GM21723 (cell line): ENCODE measurements around the gene MINDY4.
A peak's percentile ranks its signal among the peaks of the same experiment; 100 is the strongest.

ENCODE experiments used
- ATAC-seq: cut with Tn5 transposase; IDR thresholded peaks from one replicate; pipeline ENCODE4 v1.9.1; 2021; ENCODE audit warnings: mild to moderate bottlenecking, moderate library complexity; ENCODE audit not compliant: unreplicated experiment

MINDY4 gene

DNA sequence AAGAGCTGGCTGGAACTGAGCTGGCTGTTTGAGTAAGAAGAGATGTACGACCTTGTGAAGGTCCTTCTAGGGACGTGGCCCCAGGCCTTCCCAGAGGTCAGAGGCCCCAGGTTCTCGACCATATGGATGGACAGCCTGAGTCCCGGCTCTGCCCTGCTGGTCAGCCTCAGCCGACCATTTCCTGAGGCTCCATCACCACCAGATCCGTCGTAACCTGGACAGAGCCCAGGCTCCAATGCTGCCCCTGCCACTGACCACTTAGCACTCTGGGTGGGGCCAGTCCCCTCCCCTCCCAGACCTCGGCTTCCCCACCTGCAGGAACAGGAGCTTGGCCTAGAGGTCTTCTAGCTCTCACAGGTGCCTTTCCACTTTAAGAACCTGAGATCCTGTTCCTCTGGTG is 29.9 kb upstream of the MINDY4 start:
- ATAC-seq: no peak

DNA sequence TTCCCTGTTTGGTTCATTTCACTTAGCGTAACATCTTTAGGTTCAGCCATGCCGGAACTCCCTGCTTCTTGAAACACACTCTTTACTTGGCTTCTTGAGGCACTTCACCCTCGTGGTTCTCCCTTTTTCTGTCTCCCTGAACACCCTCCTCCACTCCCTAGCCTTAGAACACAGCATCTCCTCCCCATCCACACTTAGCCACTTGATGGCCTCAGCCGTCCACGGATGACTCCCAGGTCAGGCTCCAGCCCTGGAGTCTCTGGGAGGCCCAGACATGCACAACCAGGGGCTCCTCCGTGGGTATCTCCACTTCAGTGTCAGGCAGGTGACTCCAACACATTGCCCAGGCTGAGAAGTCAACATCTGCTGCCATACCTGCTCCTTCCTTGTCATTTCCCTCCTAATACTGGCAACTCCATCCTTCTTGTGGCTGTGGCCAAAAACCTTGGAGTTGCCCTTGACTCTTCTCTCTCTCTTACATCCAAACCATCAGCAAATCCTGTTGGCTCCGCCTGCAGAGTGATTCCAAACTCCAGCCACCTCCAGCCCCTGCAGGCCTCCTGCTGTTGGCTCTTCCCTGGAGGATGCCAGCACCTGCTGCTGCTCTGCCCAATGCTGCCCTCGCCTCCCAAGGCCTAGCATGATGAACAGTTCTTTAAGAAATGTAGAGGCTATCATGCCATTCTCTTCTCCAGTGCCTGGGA is 27.7 kb upstream of the MINDY4 start:
- ATAC-seq: no peak

GRCh38 chr7:30744075-30744417 is 27.2 kb upstream of the MINDY4 start:
- ATAC-seq: no peak

DNA sequence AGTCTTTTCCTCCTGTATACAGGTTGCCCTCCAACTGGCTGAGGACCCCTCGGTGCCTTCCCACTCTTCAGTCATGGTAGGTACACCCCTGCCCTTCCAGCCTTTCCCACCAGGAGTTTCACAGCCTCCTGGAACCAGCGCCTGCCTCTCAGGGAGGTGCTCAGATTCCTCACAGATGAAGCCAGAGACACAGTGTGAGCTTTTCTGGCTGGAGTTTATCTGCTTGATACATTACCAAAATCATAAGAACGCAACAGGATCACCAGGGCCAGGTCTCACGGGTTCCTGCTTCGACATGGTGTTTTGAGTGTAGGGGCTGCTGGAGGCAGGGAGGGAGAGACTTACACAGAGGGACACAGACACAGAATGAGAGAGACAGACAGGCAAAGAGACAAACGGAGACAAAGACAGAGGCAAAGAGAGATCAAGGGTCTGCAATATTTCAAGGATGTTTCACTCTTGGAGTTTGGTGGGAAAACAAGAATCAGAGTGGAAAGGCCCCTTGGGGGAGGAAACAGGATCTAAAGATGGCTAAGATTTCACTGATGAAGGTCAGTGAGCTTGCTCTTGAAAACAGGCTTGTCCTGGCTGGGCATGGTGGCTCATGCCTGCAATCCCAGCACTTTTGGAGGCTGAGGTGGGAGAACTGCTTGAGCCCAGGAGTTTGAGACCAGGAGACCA is 25.8 kb upstream of the MINDY4 start:
- no peak for ATAC-seq

DNA sequence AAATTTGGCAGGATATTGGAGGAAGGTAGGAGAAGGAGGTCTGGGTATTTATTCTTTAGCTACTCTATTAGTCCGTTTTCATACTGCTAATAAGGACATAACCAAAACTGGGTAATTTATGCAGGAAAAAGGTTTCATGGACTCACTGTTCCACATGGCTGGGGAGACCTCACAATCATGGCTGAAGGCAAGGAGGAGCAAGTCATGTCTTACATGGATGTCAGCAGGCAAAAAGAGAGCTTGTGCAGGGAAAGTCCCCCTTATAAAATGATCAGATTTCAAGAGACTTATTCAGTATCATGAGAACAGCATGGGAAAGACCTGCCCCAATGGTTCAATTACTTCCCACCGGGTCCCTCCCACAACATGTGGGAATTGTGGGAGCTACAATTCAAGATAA is 21.2 kb upstream of the MINDY4 start:
- no peak for ATAC-seq

GRCh38 chr7:30750683-30751650 is 20.2 kb upstream of the MINDY4 start:
- no peak for ATAC-seq

GRCh38 chr7:30751696-30752273 is 19.4 kb upstream of the MINDY4 start, which contains the start of gene INMT:
Gene INMT, plus strand, starts transcription at chr7:30752135. Its CDS starts 16 bp downstream, at chr7:30752151.
- no peak for ATAC-seq

GRCh38 chr7:30752484-30752883 is 18.7 kb upstream of the MINDY4 start:
- no peak for ATAC-seq

DNA sequence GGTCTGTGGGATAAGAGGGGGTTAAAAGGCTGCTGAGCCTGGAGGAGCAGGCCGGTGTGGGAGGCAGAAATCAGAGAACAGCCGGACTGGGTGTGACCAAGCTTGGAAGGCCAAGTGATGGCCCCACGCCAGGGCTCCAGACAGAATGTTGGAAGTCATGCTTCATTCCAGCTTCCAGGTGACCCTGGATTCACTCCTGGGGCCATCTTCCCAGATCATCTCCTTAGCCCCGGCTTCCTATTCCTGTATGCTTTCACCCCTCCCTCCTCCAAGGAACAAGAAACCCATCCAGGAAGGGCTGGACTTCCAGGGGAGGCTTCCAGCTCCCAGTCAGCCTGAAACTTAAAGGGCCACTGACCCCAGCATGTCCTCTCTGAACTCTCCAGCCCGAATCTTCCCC is 18.2 kb upstream of the MINDY4 start:
- no peak for ATAC-seq

DNA sequence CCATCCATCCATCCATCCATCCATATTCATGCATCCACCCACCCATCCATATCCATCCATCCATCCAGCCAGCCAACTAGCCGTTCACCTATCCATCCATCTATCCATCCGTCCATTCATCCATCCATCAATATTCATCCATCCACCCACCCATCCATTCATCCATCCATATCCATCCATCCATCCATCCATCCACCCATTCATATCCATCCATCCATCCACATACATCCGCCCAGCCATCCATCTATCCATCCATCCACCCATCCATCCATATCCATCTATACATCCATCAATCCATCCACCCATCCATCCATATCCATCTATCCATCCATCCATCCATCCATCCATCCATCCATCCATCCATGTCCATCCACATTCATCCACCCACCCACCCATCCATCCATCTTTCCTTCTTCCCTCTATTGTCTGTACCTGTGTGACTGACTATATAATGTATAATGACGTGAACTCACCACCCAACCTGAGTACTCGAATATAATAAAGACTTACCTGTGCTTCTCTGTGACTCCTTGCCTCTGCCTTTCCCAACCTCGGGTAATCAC is 16.8 kb upstream of the MINDY4 start:
- ATAC-seq: no peak

DNA sequence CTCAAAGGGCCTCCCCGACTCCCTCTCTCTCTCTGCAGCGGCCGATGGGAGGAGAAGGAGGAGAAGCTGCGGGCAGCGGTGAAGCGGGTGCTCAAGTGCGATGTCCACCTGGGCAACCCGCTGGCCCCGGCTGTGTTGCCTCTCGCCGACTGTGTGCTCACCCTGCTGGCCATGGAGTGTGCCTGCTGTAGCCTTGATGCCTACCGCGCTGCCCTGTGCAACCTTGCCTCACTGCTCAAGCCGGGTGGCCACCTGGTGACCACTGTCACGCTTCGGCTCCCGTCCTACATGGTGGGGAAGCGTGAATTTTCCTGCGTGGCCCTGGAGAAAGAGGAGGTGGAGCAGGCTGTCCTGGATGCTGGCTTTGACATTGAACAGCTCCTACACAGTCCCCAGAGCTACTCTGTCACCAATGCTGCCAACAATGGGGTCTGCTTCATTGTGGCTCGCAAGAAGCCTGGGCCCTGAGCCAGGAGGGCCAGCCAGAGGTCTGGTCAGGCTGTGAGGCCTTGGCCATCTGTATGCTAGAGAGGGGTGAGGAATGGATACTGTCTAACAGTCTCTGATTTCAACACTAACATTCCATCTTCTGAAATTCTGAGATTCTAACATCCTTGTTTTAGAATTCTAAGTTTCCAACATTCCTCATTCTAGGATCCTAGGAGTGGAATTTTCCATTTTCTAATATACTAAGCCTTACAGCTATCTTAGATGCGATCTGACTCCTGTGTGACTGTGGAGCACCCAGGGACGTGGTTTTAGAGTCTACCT is 15.6 kb upstream of the MINDY4 start:
- no peak for ATAC-seq

- ATAC-seq: no peak
These were observed 13.9 kb upstream of the MINDY4 start for GRCh38 chr7:30757342-30757692.

DNA sequence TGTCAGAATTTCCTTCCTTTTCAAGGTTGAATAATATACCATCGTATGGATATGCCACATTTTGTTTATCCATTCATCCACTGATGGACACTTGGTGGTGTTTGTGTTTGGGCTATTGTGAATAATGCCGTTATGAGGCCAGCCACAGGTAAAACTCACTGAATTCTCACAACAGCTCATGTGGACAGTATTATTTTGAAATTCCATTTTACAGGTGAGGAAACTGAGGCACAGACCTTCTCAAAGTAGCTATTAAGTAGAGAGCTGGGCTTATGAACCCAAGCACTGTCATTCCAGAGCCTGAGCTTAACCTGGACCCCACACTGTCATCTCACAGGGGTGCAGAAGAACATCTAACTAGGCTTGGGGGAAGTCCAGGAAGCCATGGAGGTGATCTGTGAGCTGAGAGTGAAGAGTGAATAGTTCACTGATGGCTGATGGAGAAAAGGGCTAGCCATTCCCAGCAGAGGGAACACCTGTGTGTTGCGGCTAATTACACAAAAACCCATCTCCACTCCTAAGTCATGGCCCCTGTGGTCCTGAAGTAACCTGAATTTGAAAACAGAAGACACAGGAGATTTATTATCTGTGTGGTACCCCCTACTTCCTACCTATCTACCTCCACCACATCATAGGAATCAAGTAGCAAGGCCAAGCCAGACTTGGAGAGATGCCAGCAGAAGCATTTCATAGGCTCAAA is 10.6 kb upstream of the MINDY4 start:
- no peak for ATAC-seq

GRCh38 chr7:30761214-30762156 is 9.7 kb upstream of the MINDY4 start:
- no peak for ATAC-seq

- ATAC-seq: peak; percentile 94
These were observed 6.9 kb upstream of the MINDY4 start for GRCh38 chr7:30764030-30764975.

- no peak for ATAC-seq
These were observed 5.8 kb upstream of the MINDY4 start for GRCh38 chr7:30765408-30765807.

DNA sequence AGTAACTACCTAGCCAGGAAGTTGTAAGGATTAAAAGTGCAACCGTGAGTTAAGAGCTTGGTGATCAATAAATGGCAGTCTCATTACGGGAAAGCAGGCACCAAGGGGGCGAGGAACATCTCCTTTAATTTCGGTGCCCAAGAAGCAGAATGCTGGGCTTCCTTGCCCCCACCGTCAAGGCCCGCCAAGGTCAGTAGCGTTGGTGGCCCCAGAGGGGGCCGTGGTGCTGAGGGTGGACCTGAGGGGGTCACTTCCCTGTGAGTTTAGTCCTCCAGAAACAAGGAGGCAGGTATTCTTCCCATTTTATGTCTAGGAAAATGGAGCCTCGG is 408 bp upstream of the MINDY4 start:
- no peak for ATAC-seq
